ENCODE data around the gene ZFP14.

Gene ZFP14

GRCh38 chr19:36378625-36379509, at the start of gene ZFP14 (continued):
- TF ChIP-seq ZNF518A (tag by site-specific recombination; conservative IDR thresholded peaks at IDR 0.05; ENCODE audit: low read depth) (peak; percentile 63), ZNF26 (tag by site-specific recombination; IDR thresholded peaks at IDR 0.05) (no peak), ZNF768 (tag by site-specific recombination; IDR thresholded peaks at IDR 0.05) (no peak; the same call in 1 of the 2 replicates), INSM2 (tag by site-specific recombination; IDR thresholded peaks at IDR 0.05) (peak; percentile 32; the same call in 1 of the 2 replicates), PRDM4 (tag by site-specific recombination; IDR thresholded peaks at IDR 0.05) (peak; percentile 66; the same call in 1 of the 2 replicates), TSHZ1 (tag by site-specific recombination; IDR thresholded peaks at IDR 0.05; ENCODE audit: borderline replicate concordance) (no peak), ZNF416 (tag by site-specific recombination; IDR thresholded peaks at IDR 0.05) (no peak; the same call in 1 of the 2 replicates), ZNF423 (tag by site-specific recombination; IDR thresholded peaks at IDR 0.05) (peak; percentile 34; the same call in 1 of the 2 replicates), KLF17 (tag by site-specific recombination; IDR thresholded peaks at IDR 0.05) (peak; percentile 83), ZNF707 (tag by site-specific recombination; IDR thresholded peaks at IDR 0.05) (no peak), ZNF473 (tag by site-specific recombination; IDR thresholded peaks at IDR 0.05) (no peak), ZNF335 (tag by site-specific recombination; conservative IDR thresholded peaks at IDR 0.05) (peak; percentile 99), BCL11A (tag by site-specific recombination; IDR thresholded peaks at IDR 0.05; ENCODE audit: low read depth) (no peak; the same call in 1 of the 2 replicates), ZSCAN5A (tag by site-specific recombination; IDR thresholded peaks at IDR 0.05) (no peak), ZNF16 (tag by site-specific recombination; IDR thresholded peaks at IDR 0.05; ENCODE audit: low read depth) (no peak), FEZF1 (tag by site-specific recombination; IDR thresholded peaks at IDR 0.05) (0 out of 2 replicates have a peak, but pooled peaks have one; percentile 44), ZNF146 (tag by site-specific recombination; IDR thresholded peaks at IDR 0.05) (0 out of 2 replicates have a peak, but pooled peaks have one; percentile 0), ZNF571 (tag by site-specific recombination; IDR thresholded peaks at IDR 0.05) (no peak), ZFP3 (tag by site-specific recombination; IDR thresholded peaks at IDR 0.05; ENCODE audit: low read depth) (no peak), ZNF677 (tag by site-specific recombination; IDR thresholded peaks at IDR 0.05) (no peak), ZNF138 (tag by site-specific recombination; IDR thresholded peaks at IDR 0.05; ENCODE audit: borderline replicate concordance) (no peak)
